NCI-H510A (cell line): ENCODE results near the gene SLK.

Experiments used
- DNase-seq: peaks from one replicate; lab custom pipeline; 2025; lab: John Stamatoyannopoulos, UW

The SLK gene

DNA sequence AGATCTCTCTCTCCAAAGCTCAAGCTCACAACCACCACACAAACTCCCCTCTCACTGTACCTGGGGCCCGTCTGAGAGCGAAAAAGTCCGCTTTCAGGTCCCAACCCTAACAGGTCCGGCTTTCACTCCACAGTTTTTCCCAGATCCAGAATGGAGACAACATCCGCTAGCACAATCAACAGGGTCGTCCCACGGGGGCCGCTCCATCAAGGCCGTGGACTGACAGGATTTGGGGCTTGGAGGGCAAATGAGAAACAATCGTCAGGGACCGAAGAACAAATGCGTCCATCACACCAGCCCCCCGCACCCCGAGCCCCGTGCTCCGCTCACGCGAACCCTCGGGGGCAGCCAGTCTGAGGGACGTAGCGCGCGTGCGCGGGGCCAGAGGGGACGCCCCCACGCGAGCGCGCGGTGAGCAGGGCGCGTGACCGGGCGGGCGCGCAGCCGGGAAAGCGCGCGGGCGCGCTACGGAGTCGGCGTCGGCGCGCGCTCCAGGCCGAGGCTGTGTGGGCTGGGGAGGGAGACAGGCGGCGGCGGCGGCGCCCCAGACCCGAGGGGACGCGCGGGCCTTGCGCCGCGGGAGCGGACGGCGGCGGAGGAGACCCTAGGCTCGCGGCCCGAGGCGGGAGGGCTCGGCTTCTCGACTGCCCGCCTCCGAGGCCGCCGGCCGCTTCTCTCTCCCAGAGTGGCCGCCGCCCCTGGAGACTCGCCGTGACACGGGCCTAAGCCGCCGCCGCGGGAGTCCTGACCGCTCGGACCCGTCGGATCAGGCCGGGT lies at the start of gene SLK:
SLK (plus strand) TSS at position 470 of the 777 bp plus-strand sequence. CDS start 606 bp downstream, outside the sequence.
- DNase-seq = peak; percentile 83

DNA sequence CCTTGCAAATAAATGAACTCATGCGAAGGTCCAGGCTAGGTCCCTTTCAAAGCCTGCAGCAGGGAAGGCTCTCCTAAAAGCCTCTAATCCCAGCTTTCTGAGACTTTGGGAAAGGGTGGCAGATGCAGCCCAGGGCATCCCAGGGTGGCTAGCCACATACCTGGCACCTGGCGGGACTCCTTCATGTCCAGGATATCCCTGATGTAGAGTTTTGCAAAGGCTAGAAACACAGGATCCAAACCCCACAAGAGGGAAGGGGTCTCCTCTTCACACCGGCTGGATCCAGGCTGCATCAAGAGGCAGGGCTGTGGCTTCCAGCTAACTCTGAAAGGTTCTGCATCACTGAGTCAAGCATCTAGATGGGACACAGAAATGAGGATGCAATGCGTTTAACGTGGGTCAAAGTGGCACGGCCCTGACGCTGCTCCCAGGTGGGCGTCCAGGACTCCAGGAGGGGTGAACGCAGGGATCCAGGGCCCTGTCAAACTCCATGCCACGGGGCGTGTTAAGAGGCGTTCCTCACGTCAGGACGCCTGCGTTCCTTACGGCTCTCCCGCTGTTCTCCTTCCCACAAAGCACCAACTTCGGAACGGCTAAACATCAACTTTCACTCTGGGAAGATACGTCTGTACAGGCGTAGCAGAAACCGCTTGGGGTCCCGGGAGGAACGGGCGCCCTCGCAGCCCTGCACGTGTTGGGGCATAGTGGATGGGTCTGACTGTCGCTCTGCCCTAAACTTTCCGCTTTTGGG lies 49.5 kb upstream of the SLK start:
- DNase-seq = peak; percentile 12

DNA sequence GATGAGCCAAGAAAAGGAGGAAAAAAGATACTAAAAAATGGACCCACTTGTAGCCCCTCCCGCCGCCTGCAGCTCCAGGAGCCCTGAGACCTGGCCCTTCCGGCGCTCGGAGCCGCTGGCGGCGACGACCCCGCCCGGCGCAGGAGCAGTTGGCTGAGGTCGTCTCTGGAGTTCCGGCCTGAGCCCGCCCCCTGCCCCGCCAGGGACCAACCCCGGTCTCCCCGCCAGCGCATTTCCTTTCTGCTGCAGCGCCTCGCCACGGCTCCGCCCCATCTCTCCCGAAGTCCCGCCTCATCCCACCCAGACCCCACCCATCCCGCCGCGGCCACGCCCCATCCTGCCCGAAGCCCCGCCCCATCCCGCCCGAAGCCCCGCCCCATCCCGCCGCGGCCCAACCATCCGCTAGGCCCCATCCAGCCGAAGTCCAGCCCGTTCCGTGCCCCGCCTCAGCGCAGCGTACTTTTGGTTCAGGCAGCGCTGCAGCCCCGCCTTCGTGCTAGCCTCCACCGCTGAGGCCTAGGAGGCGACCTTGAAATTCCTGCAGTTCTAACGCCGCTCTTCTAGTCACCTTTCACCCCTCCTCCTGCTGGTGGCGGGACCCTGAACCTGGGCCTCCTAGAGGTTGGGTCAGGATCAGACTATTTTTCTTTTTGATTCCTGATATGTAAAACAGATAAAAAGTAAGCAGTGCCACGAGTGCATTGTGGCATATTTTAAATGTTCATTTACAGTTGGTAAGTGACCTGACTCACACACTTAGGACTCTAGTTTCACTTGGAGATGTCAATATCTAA lies 48.7 kb upstream of the SLK start, which contains the start of gene STN1:
STN1 (minus strand) TSS at position 132 of the 794 bp plus-strand sequence. CDS start 590 bp downstream, outside the sequence.
- DNase-seq = peak; percentile 96

DNA sequence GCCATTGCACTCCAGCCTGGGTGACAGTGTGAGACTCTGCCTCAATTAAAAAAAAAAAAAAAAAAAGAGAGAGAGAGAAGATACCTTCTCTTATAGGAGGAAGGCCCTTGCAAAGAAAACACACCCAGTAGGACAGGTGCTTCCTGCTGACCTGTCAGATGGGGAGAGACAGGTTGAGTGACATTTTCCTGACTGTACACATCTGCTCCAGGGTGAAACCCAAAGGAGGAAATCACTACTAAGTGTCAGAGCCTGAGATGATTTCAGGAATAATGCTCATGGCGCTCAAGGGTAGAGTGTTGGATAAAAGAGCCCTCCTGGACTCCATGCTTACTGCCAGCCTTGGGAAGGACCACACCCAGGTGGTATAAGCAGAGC lies 47.3 kb upstream of the SLK start:
- no peak for DNase-seq

DNA sequence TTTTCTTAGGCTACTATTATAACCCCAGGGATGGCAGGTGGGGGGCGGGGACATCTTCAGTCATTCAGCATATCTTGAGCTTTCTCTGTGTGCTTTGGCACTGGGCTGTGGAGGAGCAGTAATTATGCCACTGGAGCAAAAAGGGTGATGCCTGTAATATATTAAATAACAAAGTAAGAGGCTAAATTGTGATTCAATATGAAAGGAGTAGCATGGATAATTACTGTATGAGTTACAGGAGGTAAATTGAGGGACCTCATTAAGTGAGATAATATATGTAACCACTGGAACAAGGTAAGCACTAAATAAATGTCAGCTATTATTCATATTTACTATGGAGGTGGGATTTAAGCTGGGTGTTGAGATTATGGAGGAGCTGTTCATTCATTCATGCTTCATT lies 45.7 kb upstream of the SLK start:
- no peak for DNase-seq

DNA sequence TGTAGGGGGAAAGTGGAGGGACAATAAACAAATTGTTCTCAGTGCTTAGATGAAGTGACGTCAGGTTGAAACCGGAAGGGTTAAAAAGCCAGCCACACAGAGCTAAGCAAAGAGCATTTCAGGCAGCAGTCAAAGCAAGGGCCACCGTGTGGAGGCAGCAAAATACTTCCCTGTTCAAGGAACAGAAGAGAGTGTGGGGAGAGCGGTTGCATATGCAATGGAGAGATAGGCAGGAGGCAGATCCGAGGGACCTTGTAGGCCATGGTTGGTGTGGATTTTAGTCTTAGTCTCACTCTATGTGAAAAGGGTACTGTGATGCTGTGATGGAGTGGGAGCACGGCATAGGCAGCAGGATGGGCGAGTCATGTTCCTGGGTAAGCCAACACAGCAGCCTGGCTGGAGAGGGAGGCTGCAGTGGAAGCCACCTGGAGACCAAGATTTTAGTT lies 45.2 kb upstream of the SLK start:
- DNase-seq = no peak

DNA sequence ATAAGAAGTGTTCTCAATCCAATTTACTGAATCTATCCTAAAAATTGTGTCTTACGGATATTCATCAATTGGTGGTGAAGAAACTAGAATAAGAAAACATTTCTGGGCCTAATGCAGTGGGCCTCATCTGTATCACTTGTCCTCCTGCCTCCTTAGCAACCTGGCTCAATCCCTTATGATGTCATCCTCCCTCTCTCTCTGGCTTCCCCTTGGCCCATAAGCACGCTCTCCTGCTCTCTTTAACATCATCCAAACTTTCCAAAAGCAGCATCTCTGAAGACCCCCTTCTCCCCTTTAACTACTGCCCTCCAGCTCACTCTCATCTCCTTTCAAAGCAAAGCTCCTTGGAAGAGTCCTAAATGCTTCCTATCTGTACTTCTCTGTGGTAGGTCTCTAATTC lies 44.3 kb upstream of the SLK start:
- DNase-seq = no peak

DNA sequence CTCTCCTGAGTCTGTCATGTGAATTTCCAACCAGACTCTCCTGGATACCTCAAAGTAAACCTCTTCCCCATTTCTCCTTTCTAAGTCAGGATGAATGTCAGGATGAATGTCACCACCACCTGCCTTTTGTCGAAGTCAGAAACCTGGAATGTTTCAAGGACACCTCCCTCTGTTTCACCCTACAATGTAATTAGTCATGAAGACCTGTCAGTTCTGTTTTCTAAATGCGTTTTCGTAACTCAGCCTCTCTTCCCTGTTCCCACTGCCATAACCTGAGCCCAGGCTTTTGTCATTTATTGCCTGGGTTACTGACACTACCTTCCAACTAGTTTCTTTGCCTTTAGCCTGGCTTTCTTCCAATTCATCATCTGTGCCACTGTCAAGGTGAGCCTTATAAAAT lies 43.4 kb upstream of the SLK start:
- DNase-seq = no peak

DNA sequence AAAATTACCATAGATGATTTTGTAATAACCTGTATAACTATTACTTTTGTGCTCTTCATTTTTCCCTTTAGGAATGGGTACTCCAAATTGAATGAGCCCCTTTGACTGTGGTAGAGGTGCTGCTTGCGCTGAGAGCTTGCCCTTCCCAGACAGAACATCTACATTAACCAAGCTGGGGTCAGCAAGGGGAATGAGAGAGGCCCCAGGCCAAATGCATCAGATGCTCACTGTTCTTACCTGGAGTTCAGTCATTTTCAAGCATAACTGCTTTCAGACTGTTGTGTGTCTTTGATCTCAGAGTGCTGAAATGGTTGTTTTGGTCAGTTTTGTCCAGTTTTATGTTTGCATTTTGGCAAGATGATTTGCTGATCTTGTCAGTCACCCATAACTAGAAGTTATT lies 41.3 kb upstream of the SLK start:
- no peak for DNase-seq

DNA sequence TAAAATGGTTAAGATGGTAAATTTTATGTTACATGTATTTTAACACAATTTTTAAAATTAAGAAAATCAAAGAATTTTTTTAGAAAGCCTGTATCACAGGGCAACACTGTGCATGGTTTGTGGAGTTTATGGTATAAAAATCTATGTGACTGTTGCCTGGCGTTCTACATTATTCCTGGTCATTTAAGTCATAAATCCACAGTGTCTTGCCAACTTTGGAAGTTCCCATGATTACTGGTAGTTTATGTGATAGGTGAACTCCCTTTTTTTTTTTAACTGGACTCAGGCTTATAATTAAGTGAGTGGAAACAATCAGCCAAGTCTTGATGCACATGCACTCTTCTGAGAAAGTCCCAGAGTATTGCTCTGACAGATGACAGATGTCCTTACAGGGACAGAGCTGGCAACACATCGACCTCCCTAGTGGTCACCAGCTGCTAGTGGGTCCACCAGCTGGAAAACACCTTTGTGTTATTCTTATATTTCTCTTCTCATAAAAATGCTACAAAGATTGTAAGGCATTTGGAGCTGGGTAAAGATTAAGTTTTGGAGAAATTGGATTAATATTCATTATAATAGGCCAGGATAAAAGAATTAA lies 40.1 kb upstream of the SLK start:
- DNase-seq = no peak

DNA sequence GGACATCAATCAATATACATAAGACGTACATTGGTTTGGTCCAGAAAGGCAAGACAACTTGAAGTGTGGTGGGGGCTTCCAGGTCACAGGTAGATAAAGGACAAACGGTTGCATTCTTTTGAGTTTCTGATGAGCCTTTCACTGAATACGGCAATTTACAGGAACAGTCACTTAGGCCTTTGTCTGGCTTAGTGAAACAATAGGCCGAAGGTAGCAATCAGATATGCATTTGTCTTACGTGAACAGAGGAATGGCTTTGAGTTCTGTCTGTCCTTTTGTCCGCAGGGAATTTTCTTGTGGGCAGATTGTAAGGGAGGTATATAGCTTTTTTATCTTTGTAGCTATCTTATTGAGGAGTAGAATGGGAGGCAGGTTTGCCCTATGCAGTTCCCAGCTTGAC lies 38.2 kb upstream of the SLK start:
- no peak for DNase-seq

DNA sequence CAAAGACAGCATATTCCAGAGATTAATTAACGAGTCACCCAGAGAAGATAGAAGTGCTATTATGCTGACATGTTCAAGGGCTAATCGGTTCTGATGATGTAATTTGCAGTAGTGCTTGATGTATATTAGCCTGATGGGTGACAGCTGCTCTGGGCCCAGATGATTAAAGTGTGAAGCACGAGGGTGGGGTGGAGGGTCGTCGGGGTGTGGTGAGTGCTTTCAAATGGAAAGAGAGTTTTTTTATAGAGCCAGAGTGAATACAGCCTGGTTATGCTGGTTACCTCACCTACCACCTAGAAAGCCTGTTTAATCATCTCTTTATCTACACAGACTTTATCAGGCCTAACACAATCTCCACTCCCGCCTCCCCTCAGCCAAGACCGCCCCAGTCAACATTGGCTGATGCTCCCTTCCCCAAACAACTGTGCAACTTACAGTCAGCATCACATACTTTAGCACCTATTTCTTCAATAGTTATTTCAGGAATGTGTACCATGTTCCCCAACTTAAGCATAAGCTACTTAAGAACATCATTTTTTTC lies 37.5 kb upstream of the SLK start:
- no peak for DNase-seq

DNA sequence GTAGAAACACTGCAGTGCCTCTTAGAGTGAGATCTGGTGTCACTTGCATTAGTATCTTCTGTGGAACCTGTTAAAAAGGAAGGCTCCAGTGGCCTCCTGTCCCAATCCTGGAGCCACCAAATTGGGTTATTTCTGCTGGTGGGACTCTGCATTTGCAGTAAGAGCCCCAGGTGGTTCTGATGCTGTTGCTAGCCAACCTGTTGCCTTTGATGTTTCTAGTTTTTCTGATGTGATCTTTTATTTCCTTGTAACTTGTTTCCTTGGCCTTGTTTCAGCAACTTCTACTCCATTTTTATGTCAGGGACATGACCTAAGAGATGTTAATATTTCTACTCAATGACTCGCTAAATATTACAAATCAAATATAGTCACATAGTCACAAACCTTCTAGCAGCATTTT lies 36.5 kb upstream of the SLK start:
- no peak for DNase-seq

DNA sequence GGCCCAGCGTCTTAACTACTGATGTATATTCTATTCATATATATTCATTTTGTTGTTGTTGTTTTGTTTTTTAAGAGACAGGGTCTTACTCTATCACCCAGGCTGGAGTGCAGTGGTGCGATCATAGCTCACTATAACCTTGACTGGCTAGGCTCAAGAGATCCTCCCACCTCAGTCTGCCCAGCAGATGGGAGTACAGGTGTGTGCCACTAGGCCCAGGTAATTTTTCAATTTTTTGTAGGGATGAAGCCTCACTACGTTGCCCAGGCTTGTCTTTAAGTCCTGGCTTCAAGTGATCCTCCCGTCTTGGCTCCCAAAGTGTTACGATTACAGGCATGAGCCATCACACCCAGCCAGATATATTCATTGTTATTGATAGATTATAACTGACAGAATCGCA lies 36.1 kb upstream of the SLK start:
- DNase-seq = no peak

DNA sequence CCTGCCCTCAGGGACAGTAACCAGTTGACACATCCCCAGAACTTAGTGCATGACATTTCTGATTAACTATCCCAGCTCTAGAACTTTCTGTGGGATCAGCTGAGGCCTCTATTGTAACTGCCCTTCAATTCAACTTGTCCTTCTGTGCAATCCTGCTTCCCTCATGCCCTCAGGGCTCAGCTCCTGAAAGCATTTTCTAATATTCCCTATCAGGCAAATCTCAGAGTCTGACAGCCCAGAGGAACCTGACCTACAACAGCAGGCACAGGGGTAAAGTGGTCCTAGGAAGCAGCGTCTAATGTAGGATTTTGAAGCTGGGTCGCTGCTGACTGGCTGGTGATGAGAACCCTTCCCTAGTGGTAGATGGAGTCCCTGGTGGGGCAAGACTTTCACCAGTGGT lies 35.3 kb upstream of the SLK start:
- no peak for DNase-seq

DNA sequence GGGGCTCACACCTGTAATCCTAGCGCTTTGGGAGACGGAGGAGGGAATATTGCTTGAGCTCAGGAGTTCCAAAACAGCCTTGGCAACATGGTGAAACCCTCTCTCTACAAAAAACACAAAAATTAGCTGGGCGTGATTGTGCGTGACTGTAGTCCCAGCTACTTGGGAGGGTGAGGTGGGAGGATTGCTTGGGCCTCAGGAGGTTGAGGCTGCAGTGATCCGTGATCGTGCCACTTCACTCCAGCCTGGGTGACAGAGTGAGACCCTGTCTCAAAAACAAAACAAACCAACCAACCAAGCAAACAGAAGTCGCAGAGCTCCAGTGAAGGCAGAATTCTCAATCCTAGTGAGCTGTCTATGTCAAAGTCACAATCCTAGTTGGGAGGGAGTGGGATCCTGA lies 34.7 kb upstream of the SLK start:
- DNase-seq = no peak

DNA sequence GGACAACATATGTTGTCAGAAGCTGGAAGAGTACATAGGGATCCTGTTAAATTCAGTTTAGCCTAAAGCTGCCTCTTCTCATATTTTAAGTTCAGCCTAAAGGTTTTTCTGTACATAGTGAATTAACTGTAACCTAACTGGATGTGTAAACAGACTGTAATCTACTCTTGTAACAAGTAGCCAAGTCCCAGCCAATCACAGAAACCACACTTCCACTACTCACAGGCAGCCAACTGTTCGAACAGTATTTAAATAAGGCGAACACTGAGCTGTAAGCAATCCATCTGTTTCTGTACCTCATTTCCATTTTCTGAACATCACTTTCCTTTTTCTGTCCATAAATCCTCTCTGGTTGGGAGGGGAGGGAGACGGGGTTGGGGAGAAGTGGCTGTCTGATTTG lies 34.0 kb upstream of the SLK start:
- DNase-seq = peak; percentile 11

DNA sequence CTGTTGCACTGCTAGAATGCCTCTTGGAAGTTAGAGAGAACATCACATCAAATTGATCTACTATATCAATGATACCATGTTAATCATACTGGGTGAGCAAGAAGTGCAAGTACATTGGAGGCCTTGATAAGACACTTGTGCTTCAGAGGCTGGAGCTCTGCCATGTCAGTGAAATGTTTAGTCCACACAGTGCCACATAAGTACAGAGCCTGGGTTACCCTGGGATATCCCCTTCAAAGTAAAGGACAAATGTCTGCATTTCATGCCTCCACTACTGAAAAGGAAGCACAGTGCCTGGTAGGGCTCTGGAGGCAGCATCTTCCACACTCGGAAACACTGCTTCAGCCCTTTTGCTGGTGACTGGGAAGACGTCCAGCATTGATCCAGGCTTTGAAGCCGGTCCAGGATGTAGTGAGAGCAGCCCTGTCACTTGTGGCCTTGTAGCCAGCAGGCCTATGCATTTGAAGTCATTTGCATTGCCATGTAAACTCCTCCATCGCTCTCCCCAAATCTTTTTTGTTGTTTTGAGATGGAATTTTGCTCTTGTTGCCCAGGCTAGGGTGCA lies 33.3 kb upstream of the SLK start:
- no peak for DNase-seq

DNA sequence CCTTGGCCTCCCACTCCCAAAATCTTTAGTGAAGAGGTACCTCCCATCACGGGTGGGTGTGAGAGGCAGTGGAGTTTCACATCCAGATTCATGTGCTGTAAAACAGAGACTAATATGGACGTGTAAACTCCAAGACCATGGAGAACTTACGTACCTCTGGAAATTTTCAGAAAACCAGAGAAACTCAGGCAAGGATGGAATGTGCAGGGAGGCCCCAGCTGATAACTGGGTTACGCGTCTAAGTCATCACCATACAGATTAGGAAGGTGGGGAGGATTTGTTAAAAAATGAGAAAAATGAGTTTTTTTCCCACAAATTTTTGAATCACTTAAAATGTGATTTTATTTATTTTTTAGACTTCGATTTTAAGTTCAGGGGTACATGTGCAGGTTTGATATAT lies 32.6 kb upstream of the SLK start:
- DNase-seq = no peak

DNA sequence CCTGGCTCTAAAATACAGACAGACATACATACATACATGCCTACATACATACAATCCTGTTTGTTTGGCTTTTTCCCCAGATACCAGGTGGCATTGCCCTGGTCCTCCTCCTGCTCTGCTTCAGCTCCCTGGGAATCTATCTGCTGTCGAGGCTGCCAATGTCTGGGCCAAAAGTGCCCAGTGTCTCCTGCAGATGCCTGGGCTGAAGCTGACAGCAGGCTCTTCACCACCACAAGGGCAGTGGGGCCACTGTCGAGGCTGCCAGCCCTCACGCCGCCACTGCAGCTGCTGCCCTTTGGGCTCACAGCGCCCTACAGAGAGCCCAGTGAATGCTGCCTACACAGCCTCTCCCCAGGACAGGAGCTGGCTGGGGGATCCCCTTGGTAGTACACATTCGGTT lies 30.9 kb upstream of the SLK start:
- no peak for DNase-seq

DNA sequence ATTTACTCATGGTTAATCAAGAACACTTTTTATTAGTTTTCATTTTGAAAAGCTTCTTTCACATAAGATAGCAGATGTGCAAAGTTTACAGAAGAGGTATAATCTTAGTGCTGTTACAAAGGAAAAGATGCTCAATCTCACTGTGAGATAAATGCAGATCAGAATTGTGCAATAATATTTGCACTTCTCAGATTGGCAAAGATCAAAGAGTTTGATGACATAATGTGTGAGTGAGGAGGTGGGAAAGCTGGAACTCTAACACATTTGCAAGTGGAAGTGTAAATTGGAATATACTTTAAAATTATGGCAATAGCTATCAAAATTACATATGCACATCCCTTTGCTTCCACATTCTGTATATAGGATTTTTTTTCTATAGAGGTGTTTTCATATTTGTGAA lies 27.4 kb upstream of the SLK start:
- no peak for DNase-seq

DNA sequence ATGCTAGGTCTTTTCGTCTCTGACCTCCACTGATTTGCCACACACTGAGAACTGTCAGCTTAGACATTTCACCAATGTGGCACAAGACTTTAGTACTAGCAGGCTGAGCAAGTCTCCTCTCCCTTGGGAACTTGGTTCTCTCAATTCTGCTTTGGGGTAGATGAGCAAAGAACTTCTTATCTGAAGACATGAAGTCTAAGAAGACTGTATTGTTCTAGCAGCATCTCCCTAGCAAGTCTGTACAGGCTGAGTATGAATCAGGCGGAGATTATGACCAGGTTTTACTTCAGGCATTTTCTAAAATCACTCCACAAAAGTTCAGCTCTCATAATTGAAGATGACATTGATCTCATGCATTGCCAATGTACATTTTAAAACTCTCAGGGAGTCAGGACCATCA lies 25.1 kb upstream of the SLK start:
- no peak for DNase-seq
